Neural cell (in vitro differentiated cells): ENCODE measurements around the gene ADO. TPM values are rescaled to one million over a fixed set of nuclear protein-coding genes. Genes with fewer than 3 reads are reported as not detected.
"Not testable (repeated sequence)": the region's sequence is repeated elsewhere in the genome, so short reads cannot be mapped to it uniquely, and the experiment has no call there.

Experiments
- H2AFZ ChIP-seq: fragments of 200-600, 300-800 bp; sonication (generic), shearing (Covaris generic); 2 replicates; pipeline ENCODE4 v1.6.0; 2014; ENCODE audit warnings: low read depth, mild to moderate bottlenecking, antibody characterized with exemption, low read length, moderate library complexity
- H3F3A ChIP-seq: fragments of 200-600 bp; shearing (Covaris generic); 2 replicates; pipeline ENCODE4 v1.6.1; 2016; ENCODE audit warnings: mild to moderate bottlenecking, moderate library complexity, mixed read lengths, antibody characterized with exemption, low read length; ENCODE audit not compliant: insufficient read depth, poor library complexity, severe bottlenecking
- H3K27ac ChIP-seq: fragments of 200-600, 300-800 bp; sonication (generic), shearing (Covaris generic); 2 replicates; pipeline ENCODE4 v1.5.1; 2014; ENCODE audit warnings: mild to moderate bottlenecking, low read length, moderate library complexity
- H3K27me3 ChIP-seq: fragments of 300-800, 200-600 bp; sonication (generic), shearing (Covaris generic); 2 replicates; pipeline ENCODE4 v1.6.0; 2014; ENCODE audit warnings: mild to moderate bottlenecking, low read depth, low read length, moderate library complexity; ENCODE audit not compliant: insufficient read depth
- H3K36me3 ChIP-seq: fragments of 300-800, 200-600 bp; sonication (generic), shearing (Covaris generic); 2 replicates; pipeline ENCODE4 v1.5.1; 2014; ENCODE audit warnings: mild to moderate bottlenecking, antibody characterized with exemption, low read length, moderate library complexity; ENCODE audit not compliant: insufficient read depth
- H3K4me2 ChIP-seq: fragments of 300-800, 200-600 bp; sonication (generic), shearing (Covaris generic); 2 replicates; pipeline ENCODE4 v1.6.0; 2014; ENCODE audit warnings: mild to moderate bottlenecking, low read length
- H3K4me3 ChIP-seq: fragments of 300-800, 200-600 bp; sonication (generic), shearing (Covaris generic); 2 replicates; pipeline ENCODE4 v1.5.1; 2014; ENCODE audit warnings: mild to moderate bottlenecking, low read length, moderate library complexity
- H3K79me2 ChIP-seq: fragments of 200-600 bp; shearing (Covaris generic); replicated peaks from 2 replicates; pipeline ENCODE4 v1.6.0; 2014; ENCODE audit warnings: mild to moderate bottlenecking, low read length, moderate library complexity; ENCODE audit not compliant: insufficient read depth
- H3K9ac ChIP-seq: fragments of 300-800, 200-600 bp; sonication (generic), shearing (Covaris generic); 2 replicates; pipeline ENCODE4 v1.6.1; 2016; ENCODE audit warnings: mild to moderate bottlenecking, low read length, mixed read lengths
- H3K9me2 ChIP-seq: fragments of 200-600 bp; shearing (Covaris generic); 2 replicates; pipeline ENCODE4 v1.6.1; 2016; ENCODE audit warnings: mild to moderate bottlenecking, low read length, mixed read lengths; ENCODE audit not compliant: insufficient read depth
- H3K9me3 ChIP-seq: fragments of 200-600, 300-800 bp; sonication (generic), shearing (Covaris generic); 2 replicates; pipeline ENCODE4 v1.6.1; 2016; ENCODE audit warnings: mild to moderate bottlenecking, mixed run types, low read length, moderate library complexity, mixed read lengths
- H4K20me1 ChIP-seq: fragments of 200-600 bp; shearing (Covaris generic); 2 replicates; pipeline ENCODE4 v1.6.1; 2016; ENCODE audit warnings: mild to moderate bottlenecking, mixed run types; ENCODE audit not compliant: insufficient read depth
- EP300 ChIP-seq: fragments of 450-650 bp; conservative IDR thresholded peaks from 2 replicates; pipeline ENCODE4 v1.6.1; 2014; ENCODE audit warnings: antibody characterized with exemption, mild to moderate bottlenecking, moderate library complexity; ENCODE audit not compliant: poor library complexity, severe bottlenecking
- EZH2 ChIP-seq: fragments of 200-600, 300-800 bp; shearing (Covaris generic), sonication (generic); IDR thresholded peaks from 2 replicates; pipeline ENCODE4 v1.6.1; 2014; ENCODE audit warnings: antibody characterized with exemption, low read length, borderline replicate concordance, mild to moderate bottlenecking; ENCODE audit not compliant: insufficient read depth, poor library complexity, severe bottlenecking
- MXI1 ChIP-seq: fragments of 450-650 bp; conservative IDR thresholded peaks from 2 replicates; pipeline ENCODE4 v1.6.1; 2014; ENCODE audit warnings: antibody characterized with exemption, mild to moderate bottlenecking; ENCODE audit not compliant: poor library complexity, severe bottlenecking
- POLR2AphosphoS5 ChIP-seq: IDR thresholded peaks from 2 replicates; pipeline ENCODE4 v1.6.1; 2012
- RAD21 ChIP-seq: fragments of 450-650 bp; conservative IDR thresholded peaks from 2 replicates; pipeline ENCODE4 v1.6.1; 2014; ENCODE audit warnings: antibody characterized with exemption, mild to moderate bottlenecking, moderate library complexity
- SMC3 ChIP-seq: fragments of 450-650 bp; conservative IDR thresholded peaks from 2 replicates; pipeline ENCODE4 v1.6.1; 2014; ENCODE audit warnings: antibody characterized with exemption, mild to moderate bottlenecking, moderate library complexity; ENCODE audit not compliant: poor library complexity
- TAF1 ChIP-seq: IDR thresholded peaks from 2 replicates; pipeline ENCODE4 v1.6.1; 2012; ENCODE audit warnings: low read depth
- polyA plus RNA-seq: library from polyadenylated mRNA; depleted of rRNA; stranded (reverse); fragments of >200 nt; gene quantifications from 2 replicates; pipeline ENCODE4 v1.2.3, GENCODE V29; 2014
- TF ChIP-seq, protein P1 (sequence below): fragments of 450-650 bp; IDR thresholded peaks from 2 replicates; pipeline ENCODE4 v1.5.1; 2014; ENCODE audit warnings: antibody characterized with exemption, mild to moderate bottlenecking, moderate library complexity; ENCODE audit not compliant: poor library complexity, severe bottlenecking
- TF ChIP-seq, protein P2 (sequence below): IDR thresholded peaks from 2 replicates; pipeline ENCODE4 v1.6.1; 2012; ENCODE audit warnings: borderline replicate concordance

The ADO gene
- polyA plus RNA-seq, 1 donor from 2014 or later = 33.2 TPM

DNA sequence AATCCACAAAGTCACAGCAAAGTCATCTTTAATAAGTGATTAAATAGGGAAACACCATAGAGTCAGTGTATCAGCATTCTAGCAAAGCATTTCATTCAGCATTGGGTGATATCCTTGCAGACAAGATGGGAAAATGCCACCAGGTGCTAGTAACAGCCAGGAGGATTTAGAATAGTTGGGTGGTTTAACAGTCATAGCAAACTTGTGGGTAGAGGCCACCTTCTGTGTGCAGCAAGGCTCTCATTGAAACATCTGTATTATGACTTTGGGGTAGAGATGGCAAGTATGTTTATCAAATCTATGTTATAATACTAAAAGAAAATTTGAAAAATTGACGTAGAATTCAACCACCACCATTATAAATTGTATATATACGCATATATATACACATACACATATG, 26.4 kb upstream of the ADO start:
- Histone ChIP-seq H3K36me3 (no peaks in the 10 kb centered on the region), H3F3A (no peaks in the 10 kb centered on the region), H3K27ac (no peak overlapping the region), H3K4me3 (no peak overlapping the region), H3K27me3 (no peaks in the 10 kb centered on the region), H3K9ac (no peak overlapping the region), H2AFZ (no peak overlapping the region), H3K9me2 (no peaks in the 10 kb centered on the region), H3K9me3 (no peaks in the 10 kb centered on the region), H4K20me1 (no peaks in the 10 kb centered on the region), H3K4me2 (no peak overlapping the region), H3K79me2 (no peaks in the 10 kb centered on the region)
- TF ChIP-seq, protein P1, sequence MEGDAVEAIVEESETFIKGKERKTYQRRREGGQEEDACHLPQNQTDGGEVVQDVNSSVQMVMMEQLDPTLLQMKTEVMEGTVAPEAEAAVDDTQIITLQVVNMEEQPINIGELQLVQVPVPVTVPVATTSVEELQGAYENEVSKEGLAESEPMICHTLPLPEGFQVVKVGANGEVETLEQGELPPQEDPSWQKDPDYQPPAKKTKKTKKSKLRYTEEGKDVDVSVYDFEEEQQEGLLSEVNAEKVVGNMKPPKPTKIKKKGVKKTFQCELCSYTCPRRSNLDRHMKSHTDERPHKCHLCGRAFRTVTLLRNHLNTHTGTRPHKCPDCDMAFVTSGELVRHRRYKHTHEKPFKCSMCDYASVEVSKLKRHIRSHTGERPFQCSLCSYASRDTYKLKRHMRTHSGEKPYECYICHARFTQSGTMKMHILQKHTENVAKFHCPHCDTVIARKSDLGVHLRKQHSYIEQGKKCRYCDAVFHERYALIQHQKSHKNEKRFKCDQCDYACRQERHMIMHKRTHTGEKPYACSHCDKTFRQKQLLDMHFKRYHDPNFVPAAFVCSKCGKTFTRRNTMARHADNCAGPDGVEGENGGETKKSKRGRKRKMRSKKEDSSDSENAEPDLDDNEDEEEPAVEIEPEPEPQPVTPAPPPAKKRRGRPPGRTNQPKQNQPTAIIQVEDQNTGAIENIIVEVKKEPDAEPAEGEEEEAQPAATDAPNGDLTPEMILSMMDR = no peak
- no peak for TF ChIP-seq EZH2
- no peak for TF ChIP-seq TAF1
- no peak for TF ChIP-seq SMC3
- TF ChIP-seq, protein P2, sequence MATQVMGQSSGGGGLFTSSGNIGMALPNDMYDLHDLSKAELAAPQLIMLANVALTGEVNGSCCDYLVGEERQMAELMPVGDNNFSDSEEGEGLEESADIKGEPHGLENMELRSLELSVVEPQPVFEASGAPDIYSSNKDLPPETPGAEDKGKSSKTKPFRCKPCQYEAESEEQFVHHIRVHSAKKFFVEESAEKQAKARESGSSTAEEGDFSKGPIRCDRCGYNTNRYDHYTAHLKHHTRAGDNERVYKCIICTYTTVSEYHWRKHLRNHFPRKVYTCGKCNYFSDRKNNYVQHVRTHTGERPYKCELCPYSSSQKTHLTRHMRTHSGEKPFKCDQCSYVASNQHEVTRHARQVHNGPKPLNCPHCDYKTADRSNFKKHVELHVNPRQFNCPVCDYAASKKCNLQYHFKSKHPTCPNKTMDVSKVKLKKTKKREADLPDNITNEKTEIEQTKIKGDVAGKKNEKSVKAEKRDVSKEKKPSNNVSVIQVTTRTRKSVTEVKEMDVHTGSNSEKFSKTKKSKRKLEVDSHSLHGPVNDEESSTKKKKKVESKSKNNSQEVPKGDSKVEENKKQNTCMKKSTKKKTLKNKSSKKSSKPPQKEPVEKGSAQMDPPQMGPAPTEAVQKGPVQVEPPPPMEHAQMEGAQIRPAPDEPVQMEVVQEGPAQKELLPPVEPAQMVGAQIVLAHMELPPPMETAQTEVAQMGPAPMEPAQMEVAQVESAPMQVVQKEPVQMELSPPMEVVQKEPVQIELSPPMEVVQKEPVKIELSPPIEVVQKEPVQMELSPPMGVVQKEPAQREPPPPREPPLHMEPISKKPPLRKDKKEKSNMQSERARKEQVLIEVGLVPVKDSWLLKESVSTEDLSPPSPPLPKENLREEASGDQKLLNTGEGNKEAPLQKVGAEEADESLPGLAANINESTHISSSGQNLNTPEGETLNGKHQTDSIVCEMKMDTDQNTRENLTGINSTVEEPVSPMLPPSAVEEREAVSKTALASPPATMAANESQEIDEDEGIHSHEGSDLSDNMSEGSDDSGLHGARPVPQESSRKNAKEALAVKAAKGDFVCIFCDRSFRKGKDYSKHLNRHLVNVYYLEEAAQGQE = no peak
- TF ChIP-seq POLR2AphosphoS5 = no peak
- no peak for TF ChIP-seq EP300
- no peak for TF ChIP-seq MXI1
- no peak for TF ChIP-seq RAD21

DNA sequence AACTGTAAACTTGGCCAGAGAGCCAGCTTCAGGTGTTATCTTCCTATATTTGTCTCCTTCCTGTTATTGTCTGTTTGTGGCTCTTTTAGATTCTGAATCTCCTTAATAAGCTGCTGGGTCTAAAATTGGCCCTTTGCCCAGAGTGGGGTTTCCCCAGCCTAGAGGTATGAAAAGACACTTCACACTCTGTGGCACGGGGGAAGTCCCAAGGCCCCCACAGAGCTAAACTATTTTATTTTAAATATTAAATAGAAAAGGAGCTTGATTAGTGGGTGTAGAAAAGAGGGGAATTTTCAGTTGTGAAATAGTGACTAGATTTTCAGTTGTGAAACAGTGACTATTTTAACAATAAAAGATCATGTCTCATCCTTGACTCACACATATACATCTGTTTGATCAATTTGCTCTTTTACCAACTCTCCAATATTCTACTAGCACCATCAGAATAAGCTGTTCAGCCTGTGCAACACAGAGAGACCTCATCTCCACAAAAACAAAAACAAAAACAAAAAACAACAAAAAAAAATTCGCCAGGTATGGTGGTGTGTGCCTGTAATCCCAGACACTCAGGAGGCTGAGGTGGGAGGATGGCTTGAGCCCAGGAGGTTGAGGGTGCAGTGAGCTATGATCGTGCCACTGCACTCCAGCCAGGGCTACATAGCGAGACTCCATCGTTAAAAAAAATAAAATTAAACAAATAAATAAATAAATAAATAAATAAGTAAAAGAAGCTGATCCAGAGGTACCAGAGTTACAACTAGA, 24.9 kb upstream of the ADO start:
- Histone ChIP-seq H3K36me3 (no peaks in the 10 kb centered on the region), H3K9me3 (no peaks in the 10 kb centered on the region), H4K20me1 (no peaks in the 10 kb centered on the region), H3K9ac (no peak overlapping the region), H3K79me2 (no peaks in the 10 kb centered on the region), H3K9me2 (no peaks in the 10 kb centered on the region), H3K4me2 (no peak overlapping the region), H3F3A (no peaks in the 10 kb centered on the region), H3K4me3 (no peak overlapping the region), H3K27ac (no peak overlapping the region), H3K27me3 (no peaks in the 10 kb centered on the region), H2AFZ (no peak overlapping the region)
- TF ChIP-seq RAD21 (no peak), EZH2 (no peak), EP300 (no peak), POLR2AphosphoS5 (no peak), SMC3 (no peak), MXI1 (no peak), TAF1 (no peak)
- TF ChIP-seq, protein P2 = no peak
- TF ChIP-seq, protein P1 = no peak

DNA sequence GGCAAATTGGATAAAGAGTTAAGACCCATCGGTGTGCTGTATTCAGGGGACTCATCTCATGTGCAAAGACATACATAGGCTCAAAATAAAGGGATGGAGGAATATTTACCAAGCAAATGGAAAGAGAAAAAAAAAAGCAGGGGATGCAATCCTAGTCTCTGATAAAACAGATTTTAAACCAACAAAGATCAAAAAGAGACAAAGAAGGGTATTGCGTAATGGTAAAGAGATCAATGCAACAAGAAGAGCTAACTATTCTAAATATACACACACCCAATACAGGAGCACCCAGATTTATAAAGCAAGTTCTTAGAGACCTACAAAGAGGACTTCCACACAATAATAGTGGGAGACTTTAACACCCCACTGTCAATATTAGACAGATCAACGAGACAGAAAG, 20.0 kb upstream of the ADO start:
- not testable (repeated sequence) for H3F3A ChIP-seq, H3K9me2 ChIP-seq, H3K9me3 ChIP-seq, H4K20me1 ChIP-seq, H3K9ac ChIP-seq, H3K79me2 ChIP-seq, H2AFZ ChIP-seq, H3K4me2 ChIP-seq, H3K27me3 ChIP-seq, H3K27ac ChIP-seq, H3K4me3 ChIP-seq, H3K36me3 ChIP-seq
